ENCODE data around the gene GPR3.

The GPR3 gene, protein sequence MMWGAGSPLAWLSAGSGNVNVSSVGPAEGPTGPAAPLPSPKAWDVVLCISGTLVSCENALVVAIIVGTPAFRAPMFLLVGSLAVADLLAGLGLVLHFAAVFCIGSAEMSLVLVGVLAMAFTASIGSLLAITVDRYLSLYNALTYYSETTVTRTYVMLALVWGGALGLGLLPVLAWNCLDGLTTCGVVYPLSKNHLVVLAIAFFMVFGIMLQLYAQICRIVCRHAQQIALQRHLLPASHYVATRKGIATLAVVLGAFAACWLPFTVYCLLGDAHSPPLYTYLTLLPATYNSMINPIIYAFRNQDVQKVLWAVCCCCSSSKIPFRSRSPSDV

DNA sequence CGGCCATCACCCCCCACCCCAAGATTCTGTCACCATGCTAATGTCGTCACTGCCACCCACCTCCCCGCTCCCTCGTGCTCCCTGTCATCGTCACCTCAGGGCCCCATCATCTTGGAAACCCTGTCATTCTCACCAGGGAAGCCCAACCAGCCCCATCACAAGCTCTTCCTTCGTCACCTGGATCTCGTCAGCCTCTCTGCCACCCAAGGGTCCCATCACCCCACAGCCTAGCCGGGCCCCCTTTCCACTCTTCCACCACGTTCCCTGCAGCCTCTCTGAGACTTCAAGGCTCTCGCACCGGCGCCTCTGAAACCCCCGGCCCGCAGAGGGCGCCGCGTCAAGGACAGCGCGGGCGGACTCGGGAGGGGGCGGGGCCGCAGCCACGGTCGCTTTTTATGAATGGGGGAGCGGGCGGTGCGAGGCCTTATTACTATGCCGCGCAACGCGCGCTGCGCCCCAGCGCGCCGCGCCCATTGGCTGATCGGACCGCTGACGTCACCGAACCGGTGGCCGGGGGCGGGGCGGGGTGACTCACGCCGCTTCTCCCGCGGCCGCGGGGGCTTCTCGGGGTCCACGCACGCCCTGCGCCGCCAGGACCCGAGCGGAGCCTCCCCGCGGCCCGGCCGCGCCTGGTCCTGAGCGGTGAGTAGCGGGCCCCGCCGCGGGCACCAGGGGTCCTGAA, at the start of gene GPR3:
Gene GPR3, plus strand, starts transcription at position 527 of the 682 bp plus-strand sequence. CDS start 1,177 bp downstream, outside the sequence.
- peak; percentile 92 for DNase-seq (ENCODE audit: low spot score)

DNA sequence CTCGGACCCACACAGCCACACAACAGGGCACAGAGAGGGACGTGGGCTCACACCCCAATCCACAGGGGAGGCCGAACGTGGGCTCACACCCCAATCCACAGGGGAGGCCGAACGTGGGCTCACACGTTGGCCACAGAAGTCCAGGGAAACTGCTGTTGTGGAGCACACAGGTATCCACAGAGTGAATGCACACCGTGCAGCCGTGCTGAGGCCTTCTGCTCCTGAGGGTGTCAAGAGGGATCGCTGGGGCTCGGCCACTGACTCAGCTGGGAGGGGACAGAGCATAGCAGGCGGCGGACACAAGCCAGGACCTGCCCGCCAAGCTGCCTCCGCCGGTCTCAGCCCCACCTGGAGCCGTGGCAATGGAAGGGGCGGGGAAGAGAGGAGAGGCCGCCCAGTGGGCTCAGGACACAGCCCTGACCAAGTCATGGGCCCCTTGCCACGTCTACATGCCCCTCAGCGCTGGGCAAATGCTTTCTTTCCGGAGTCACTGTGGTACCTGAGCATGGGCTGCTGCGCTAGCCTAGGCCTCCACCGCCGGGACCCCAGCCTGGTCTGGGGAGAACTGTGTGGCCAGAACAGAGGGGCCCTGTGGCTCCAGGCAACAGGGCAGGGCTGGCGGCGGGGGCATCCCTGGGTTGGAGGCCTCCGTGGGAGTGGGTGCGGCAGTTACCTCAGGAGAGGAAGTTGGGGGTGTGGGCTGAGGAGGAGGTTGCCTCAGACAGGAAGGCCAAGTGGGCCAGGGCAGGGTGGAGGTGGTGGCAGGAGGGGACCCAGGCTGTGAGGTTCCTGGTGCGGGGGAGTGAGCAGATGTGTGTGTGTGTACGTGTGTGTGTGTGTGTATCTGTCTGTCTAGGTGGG, 49.4 kb upstream of the GPR3 start:
- DNase-seq (ENCODE audit: low spot score) = no peak

DNA sequence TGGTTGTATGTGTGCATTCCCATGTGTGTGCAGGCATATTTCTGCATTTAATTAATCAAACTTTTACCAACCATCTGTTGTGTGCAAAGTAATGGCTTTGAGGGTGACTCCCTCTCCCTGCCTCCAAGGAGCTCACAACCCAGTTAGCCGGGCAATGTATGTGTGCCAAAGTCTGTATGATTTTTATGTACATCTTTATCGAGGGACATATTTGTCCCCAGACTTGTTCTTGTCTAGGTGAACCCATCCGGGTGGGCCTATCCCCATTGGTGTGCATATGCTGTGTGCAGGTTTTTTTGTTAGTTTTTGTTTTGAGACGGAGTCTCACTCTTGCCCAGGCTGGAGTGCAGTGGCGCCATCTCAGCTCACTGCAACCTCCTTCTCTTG, 48.8 kb upstream of the GPR3 start:
- DNase-seq (ENCODE audit: low spot score) = no peak

DNA sequence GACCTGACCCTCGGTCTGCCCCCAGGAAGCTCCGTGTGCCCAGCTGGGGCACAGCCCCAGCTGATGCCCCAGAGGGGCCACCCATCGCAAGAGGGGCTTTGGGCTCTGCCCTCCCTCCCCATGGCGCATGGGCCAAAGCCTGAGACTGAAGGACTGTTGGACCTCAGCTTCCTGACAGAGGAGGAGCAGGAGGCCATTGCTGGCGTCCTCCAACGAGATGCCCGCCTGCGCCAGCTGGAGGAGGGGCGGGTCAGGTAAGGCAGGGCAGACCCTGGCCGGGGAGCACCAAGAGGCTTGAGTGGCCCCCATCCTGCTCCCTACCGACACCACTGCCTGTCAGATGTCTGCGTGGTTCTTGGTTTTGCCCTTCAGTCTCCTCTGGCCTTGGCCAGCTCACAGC, 47.1 kb upstream of the GPR3 start:
- no peak for DNase-seq (ENCODE audit: low spot score)

DNA sequence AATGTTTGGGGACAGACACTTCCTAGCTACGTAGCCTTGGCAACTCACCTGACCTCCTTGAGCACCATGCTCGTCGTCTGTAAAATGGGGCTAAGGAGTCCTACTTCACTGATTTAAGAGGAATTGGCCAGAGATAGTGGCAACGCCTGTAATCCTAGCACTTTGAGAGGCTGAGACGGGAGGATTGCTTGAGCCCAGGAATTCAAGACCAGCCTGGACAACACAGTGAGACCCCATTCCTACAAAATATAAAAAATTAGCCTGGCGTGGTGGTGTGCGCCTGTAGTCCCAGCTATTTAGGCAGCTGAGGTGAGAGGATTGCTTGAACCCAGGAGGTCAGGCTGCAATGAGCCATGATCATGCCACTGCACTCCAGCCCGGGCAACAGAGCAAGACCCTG, 46.1 kb upstream of the GPR3 start:
- DNase-seq (ENCODE audit: low spot score) = no peak

DNA sequence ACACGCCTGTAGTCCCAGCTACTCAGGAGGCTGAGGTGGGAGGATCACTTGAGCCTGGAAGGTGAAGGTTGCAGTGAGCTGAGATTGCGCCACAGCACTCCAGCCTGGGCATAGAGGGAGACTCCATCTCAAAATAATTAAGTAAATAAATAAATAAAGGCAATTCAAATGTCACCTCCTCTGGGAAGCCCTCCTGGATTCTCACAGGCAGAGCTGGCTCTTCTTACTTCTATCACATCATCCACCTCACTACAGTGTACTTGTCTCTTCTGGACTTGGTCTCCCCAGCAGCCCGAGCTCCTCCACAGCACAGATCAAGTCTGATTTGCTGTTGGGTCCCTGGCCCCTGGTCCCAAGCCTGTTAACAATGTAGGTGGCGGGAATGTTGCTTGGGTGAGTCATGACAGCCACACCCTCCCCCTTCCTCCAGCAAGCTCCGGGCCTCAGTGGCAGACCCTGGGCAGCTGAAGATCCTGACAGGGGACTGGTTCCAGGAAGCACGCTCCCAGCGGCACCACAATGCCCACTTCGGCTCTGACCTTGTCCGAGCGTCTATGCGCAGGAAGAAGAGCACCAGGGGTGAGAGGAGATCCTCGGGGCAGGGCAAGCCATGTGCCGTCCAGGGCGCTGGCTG, 45.3 kb upstream of the GPR3 start:
- DNase-seq (ENCODE audit: low spot score) = no peak

DNA sequence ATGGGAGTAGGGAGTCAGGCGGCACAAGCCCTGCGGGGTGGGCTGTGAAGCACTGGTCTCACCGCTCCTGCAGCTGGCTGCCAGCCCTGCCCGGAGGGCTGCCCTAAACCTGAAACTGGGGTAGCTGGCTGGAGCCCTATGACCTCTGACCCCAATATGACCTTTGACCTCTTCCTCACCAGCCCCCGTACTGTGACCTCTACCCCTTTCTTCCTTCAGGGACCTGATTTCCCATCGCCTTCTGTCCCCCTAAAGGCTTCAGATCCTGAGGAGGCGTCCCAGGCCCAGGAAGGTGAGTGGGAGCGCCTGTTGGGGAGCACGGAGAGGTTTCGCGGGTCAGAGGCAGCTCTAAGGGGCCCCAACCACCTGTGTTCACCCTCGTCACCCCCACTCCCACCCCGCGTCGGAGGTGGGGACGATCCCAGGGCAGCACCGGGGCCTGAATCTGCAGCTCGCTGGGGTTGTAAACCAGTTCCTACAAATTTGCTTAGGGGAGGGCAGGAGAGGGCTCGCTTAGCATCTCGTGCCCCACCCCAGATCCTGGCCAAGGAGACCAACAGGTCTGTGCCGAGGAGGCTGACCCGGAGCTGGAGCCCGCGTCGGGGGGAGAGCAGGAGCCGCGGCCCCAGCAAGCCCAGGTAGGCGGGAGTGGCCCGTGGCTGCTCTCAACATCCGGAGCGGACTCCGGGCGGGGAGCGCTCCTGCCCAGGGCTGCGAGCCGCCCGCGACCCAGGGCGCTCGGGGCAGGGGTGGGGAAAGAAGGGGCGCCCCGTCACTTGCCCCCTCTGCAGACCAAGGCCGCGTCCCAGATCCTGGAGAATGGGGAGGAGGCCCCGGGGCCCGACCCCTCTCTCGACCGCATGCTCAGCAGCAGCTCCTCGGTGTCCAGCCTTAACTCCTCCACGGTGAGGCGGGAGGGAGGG, 43.3 kb upstream of the GPR3 start:
- no peak for DNase-seq (ENCODE audit: low spot score)

DNA sequence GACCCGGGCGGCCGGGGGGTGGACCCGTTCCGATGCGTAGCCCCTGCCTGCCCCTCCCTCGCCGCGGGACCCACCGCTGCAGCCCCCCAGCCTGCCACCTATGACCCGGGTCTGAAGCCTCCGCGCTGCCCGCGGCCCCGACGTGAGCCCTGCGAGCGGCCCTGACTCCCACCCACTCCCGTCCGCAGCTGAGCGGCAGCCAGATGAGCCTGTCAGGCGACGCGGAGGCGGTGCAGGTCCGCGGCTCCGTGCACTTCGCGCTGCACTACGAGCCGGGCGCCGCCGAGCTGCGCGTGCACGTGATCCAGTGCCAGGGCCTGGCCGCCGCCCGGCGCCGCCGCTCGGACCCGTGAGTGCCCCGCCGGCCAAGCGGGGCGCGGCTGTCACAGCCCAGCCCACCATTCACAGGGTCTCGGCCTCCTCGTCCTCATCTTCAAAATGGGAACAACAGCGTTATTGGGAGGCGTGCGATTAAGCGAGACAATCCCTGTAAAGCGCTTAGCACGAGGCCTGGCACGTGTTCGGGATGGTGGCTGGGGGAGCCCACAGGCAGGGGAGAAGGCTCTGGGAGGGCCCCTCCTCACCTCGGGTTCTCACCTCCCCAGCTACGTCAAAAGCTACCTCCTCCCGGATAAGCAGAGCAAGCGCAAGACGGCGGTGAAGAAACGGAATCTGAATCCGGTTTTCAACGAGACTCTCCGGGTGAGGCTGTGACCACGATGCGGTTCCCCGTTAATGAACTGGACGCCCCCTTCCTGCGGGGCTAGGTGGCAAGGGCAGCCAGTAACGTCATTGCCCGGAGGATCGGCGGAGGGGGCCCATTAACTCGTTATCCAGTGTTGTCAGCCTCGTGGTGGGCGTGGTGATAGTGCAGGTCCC, 42.4 kb upstream of the GPR3 start:
- DNase-seq (ENCODE audit: low spot score) = peak; percentile 46

DNA sequence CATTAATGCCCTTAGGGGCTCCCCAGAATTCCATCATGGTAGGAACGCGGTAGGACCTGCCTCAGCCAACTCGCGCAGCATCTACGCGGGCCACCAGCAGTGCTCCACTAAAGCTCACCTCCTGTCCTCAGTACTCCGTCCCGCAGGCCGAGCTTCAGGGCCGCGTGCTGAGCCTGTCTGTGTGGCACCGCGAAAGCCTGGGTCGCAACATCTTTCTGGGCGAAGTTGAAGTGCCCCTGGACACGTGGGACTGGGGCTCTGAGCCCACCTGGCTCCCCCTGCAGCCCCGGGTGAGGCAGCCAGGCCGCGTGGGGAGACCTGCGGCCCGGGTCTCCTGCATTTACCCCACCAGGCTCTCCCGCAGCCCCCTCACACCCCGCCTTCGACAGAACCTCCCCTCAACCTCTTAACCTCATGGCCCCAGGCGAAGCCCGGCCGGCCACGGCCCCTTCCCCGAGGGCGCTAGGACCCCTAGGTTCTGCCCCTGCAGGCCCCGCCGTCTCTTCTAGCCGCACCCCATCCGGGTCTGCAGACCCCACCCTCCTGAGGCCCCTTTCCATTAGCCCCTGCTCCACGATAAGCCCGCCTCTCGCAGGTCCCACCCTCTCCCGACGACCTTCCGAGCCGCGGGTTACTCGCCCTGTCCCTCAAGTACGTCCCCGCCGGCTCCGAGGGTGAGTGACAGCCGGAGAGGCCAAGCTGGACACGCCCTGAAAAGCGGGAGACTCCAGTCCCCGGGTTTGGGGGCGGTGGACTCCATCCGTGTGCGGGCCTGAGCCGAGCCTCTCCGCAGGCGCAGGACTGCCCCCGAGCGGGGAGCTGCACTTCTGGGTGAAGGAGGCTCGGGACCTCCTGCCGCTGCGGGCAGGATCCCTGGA, 41.5 kb upstream of the GPR3 start:
- DNase-seq (ENCODE audit: low spot score) = no peak

DNA sequence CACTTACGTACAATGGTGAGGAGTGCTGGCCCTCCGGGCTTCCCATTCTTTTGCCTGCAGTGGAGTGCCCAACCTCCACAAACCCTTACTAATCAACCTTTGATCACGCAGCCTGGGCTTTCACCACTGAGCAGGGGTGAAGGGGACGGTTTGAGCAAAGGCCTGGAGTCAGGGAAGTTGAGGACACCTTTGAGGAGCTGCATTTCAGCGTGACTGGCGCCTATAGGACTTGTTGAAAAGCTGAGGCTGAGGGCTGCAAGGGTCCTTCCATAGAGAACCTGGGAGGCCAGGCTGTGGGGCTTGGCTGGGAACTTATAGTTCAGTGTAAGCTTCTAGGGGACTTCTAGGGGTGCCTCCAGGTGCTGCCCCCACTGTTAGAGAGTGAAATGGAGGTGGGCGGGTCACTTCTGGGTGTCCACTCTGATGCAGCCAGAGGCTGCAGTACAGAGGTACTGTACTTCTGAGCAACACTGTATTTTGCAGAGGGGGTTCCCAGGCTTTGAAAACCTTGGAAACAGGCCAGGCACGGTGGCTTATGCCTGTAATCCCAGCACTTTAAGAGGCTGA, 40.8 kb upstream of the GPR3 start:
- no peak for DNase-seq (ENCODE audit: low spot score)

DNA sequence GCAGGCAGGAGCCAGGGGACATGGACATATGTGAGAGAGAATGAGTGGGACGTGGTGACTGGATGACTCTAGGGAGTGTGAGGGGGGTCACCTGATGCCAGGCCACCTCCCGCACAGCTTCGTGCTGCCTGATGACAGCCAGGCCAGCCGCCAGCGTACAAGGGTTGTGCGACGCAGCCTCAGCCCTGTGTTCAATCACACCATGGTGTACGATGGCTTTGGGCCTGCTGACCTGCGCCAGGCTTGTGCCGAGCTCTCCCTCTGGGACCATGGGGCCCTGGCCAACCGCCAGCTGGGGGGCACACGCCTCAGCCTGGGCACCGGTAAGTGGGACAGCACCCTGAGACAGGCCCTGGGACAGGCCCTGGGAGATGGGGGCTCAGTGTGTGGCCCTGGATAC, 39.3 kb upstream of the GPR3 start:
- no peak for DNase-seq (ENCODE audit: low spot score)

DNA sequence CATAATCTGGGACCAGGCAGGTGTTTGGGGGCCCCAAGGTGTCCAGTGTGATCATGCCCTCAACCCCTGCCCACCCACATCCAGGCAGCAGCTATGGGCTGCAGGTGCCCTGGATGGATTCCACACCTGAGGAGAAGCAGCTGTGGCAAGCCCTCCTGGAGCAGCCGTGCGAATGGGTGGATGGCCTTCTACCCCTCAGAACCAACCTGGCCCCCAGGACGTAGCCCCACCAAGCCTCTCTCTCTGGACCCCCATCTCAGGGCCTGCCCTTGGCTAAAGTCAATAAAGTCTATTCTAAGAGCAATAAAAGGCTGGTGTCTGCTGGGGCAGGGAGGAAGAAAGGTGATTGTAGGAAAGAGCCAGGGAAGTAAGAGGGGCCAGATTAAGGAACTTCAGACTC, 38.8 kb upstream of the GPR3 start:
- no peak for DNase-seq (ENCODE audit: low spot score)

DNA sequence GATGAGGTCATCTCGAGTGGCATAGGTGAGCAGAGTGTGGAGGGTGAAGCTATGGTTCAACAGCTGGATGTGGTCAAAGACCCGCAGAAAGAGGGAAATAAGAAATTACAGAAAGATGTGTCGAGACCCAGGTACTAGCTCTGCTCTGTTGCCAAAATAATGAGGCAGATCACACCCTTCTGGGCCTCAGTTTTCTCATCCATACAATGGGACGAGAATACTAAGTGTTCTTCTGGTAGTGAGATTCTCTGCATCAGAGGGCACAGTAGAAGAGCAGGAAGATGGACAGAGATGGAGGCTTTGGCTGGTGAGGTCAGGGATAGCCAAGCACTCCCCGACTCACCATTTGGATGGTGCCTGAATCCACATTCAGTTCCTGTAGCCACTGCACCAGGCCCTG, 36.7 kb upstream of the GPR3 start:
- DNase-seq (ENCODE audit: low spot score) = no peak

DNA sequence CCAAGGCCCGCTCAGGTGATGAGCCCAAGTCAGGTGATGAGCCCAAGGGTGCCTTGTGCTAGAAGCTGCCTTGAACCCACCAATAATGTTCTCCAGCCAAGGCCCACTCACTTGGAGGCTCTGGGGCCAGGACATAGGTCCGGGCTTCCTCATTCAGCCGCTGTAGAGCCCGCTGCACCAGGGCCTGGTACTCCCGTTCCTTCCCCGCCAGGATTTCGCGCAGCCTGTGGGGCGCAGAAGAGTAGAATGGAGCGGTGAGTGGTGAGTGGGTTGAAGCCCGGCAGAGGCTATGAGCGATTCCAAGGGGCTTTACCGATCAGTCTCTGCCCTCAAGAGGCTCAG, 36.2 kb upstream of the GPR3 start:
- no peak for DNase-seq (ENCODE audit: low spot score)

DNA sequence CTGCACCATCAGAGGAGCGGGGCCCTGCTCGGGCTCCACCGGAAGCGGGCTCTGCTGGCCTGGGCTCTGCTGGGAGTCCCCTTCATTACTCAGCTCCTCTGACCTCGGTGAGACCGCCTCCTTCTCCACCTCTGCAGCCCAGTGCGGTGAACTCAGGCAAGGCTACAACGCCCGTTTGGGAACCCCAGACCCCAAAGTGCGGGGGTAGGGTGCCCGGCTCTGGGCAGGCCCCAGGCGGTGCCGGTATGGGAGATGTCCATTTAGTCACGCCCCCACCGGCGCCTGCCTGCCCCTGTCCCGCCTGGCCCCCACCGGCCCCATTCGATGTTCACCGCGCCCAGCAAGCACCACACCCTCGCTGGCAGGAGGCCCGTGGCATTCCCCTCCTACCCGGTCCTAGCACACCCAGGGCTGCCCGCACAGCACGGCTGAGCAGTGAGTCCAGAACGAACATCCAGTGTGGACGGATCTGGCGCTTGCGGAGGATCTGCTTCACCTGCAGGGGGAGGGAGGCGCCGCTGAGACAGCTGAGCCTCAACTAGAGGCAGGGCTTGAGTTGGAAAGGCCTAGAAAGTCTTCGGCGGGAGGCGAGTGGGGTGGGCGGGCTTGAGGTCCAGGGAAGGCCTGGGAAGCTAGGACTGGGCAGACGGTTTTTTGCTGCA, 35.7 kb upstream of the GPR3 start:
- DNase-seq (ENCODE audit: low spot score) = no peak

DNA sequence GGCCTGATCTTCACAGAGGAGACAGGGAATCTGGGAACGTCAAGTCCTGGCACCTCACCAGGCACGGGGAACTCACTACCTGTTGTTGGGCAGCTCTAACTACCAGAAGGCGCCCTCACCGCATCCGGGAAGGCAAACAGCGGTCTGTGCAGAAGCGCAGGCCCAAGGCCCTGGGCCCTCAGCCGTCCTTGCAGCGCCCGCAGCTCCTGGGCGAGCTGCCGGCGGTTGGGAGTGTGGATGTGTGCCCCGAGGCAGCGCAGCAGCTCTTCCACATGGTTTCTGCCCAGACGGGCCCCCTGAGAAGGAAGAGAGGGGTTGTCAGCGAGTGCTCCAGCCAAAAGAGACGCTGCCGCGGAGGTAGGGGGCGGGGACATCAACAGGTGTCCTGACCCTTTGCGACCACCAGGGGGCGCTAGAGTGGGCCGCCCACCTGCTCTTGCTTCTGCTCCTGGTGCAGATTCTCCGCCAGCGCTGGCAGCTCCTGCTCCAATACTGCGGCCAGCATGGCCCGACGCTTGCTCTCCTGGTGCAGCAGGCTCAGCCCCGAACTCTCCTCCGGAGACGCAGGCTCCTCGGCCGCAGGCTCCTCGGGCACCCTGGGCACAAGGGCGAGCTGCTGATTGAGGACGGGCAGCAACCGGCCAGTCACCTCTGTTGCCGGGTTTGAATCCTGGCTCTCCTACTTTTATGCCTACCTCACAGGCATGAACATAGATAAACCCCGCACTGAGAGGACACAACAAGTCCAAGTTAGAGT, 35.0 kb upstream of the GPR3 start:
- peak; percentile 55 for DNase-seq (ENCODE audit: low spot score)

DNA sequence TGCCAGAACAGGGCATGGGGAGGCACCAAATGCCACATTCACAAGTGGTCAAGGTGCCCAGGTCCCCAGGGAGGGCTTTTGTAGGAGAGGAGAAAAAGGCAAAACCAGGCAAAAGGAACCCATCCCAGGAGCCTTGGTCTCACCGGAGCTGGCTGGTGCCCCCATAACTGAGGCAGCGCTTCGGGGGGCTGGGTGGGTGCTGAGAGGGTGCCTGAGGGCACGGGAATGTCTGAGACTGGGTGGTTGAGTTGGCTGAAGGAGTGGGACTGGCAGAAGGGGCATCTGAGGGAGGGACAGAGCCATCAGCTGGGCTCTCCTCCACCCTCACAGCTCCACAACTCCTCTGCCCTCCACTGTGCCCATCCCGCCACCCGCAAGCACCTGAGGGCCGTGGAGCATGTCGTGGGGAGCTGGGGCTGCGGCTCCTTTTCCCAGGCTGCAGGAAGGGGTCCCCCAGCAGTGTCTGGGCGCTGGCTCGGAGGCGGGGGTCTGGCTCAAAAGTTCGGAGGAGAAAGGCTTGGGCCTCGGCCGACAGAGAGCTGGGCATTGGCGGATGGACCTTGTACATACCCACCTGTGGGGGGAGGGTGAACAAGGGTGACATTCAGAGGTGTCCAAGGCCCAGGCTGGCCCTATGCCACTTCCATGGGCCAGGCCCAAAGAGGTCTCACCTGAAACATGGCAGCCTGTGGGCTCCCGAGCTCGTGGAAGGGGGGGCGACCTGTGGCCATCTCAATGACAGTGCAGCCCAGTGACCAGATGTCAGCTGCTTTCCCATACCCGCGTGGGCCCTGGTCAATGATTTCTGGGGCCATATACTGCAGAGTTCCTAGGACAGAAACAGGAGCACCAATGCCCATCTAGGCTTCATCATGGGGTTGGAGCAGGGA, 34.1 kb upstream of the GPR3 start:
- no peak for DNase-seq (ENCODE audit: low spot score)

Measured in kidney capillary endothelial cell (primary cell).